Measurements from ENCODE around the gene TK2. TPM values are rescaled to one million over a fixed set of nuclear protein-coding genes. Genes with fewer than 3 reads are reported as not detected.

TK2 gene
- total RNA-seq, 1 experiment from 2014 or later: 31.2 TPM

GRCh38 chr16:66490774-66491715, 58.9 kb downstream of the TK2 start:
- peaks cover 5% of the 10 kb centered on the region for H3K36me3 Mint-ChIP-seq (ENCODE audit: insufficient read depth, unreplicated experiment)
- DNase-seq (ENCODE audit: unreplicated experiment): no peak
- H3K4me3 Mint-ChIP-seq (ENCODE audit: unreplicated experiment): no peak overlapping the region
- CTCF ChIA-PET: interaction anchor here (0.6 to 1.4 kb wide), 4 partner anchors 8 to 133 kb away, joined by 3 to 9 read pairs (median 4); no protein-coding TSS in a partner anchor
- BruUV-seq (replicated peaks): no TSS peak
- H3K27ac Mint-ChIP-seq (ENCODE audit: low read depth, unreplicated experiment): no peak overlapping the region
- H3K9me3 Mint-ChIP-seq (ENCODE audit: unreplicated experiment): no peaks in the 10 kb centered on the region
- H3K4me1 Mint-ChIP-seq (ENCODE audit: insufficient read depth, unreplicated experiment): peaks cover 16% of the 10 kb centered on the region
- POLR2A ChIA-PET: no interaction called here
- no peak for TF ChIP-seq CTCF (IDR thresholded peaks at IDR 0.05; ENCODE audit: unreplicated experiment)
- H3K27me3 Mint-ChIP-seq (ENCODE audit: insufficient read depth, unreplicated experiment): no peaks in the 10 kb centered on the region
- intact Hi-C loops (cut with micrococcal nuclease): no loop called here

- POLR2A ChIA-PET: no interaction called here
- H3K4me3 Mint-ChIP-seq (ENCODE audit: unreplicated experiment): no peak overlapping the region
- TF ChIP-seq CTCF (IDR thresholded peaks at IDR 0.05; ENCODE audit: unreplicated experiment): no peak
- no peak overlapping the region for H3K27ac Mint-ChIP-seq (ENCODE audit: low read depth, unreplicated experiment)
- no TSS peak for BruUV-seq (replicated peaks)
- peaks cover 16% of the 10 kb centered on the region for H3K4me1 Mint-ChIP-seq (ENCODE audit: insufficient read depth, unreplicated experiment)
- no peak for DNase-seq (ENCODE audit: unreplicated experiment)
- CTCF ChIA-PET: interaction anchor here (0.6 to 11.3 kb wide), 3 partner anchors 9 to 84 kb away, joined by 3 to 189 read pairs (median 4); no protein-coding TSS in a partner anchor
- intact Hi-C loops (cut with micrococcal nuclease): no loop called here
- no peaks in the 10 kb centered on the region for H3K27me3 Mint-ChIP-seq (ENCODE audit: insufficient read depth, unreplicated experiment)
- no peaks in the 10 kb centered on the region for H3K36me3 Mint-ChIP-seq (ENCODE audit: insufficient read depth, unreplicated experiment)
- H3K9me3 Mint-ChIP-seq (ENCODE audit: unreplicated experiment): no peaks in the 10 kb centered on the region
Observed at GRCh38 chr16:66489818-66490217, 60.1 kb downstream of the TK2 start.

- H3K9me3 Mint-ChIP-seq (ENCODE audit: unreplicated experiment): no peaks in the 10 kb centered on the region
- DNase-seq (ENCODE audit: unreplicated experiment): no peak
- ChIA-PET CTCF (interaction anchor here (0.7 to 11.3 kb wide), 6 partner anchors 9 to 83 kb away, joined by 3 to 189 read pairs (median 4); no protein-coding TSS in a partner anchor), POLR2A (no interaction called here)
- no peaks in the 10 kb centered on the region for H3K27me3 Mint-ChIP-seq (ENCODE audit: insufficient read depth, unreplicated experiment)
- H3K4me1 Mint-ChIP-seq (ENCODE audit: insufficient read depth, unreplicated experiment): peaks cover 20% of the 10 kb centered on the region
- no TSS peak for BruUV-seq (replicated peaks)
- no peak overlapping the region for H3K27ac Mint-ChIP-seq (ENCODE audit: low read depth, unreplicated experiment)
- intact Hi-C loops (cut with micrococcal nuclease): no loop called here
- TF ChIP-seq CTCF (IDR thresholded peaks at IDR 0.05; ENCODE audit: unreplicated experiment): no peak
- H3K4me3 Mint-ChIP-seq (ENCODE audit: unreplicated experiment): no peak overlapping the region
- peaks cover 2% of the 10 kb centered on the region for H3K36me3 Mint-ChIP-seq (ENCODE audit: insufficient read depth, unreplicated experiment)
Observed at GRCh38 chr16:66489385-66489784, 60.5 kb downstream of the TK2 start.

GRCh38 chr16:66488505-66488904, 61.4 kb downstream of the TK2 start:
- no peaks in the 10 kb centered on the region for H3K9me3 Mint-ChIP-seq (ENCODE audit: unreplicated experiment)
- no peak for DNase-seq (ENCODE audit: unreplicated experiment)
- no TSS peak for BruUV-seq (replicated peaks)
- intact Hi-C loops (cut with micrococcal nuclease): no loop called here
- no peak for TF ChIP-seq CTCF (IDR thresholded peaks at IDR 0.05; ENCODE audit: unreplicated experiment)
- H3K36me3 Mint-ChIP-seq (ENCODE audit: insufficient read depth, unreplicated experiment): peaks cover 6% of the 10 kb centered on the region
- peaks cover 28% of the 10 kb centered on the region for H3K4me1 Mint-ChIP-seq (ENCODE audit: insufficient read depth, unreplicated experiment)
- H3K4me3 Mint-ChIP-seq (ENCODE audit: unreplicated experiment): no peak overlapping the region
- H3K27me3 Mint-ChIP-seq (ENCODE audit: insufficient read depth, unreplicated experiment): no peaks in the 10 kb centered on the region
- no peak overlapping the region for H3K27ac Mint-ChIP-seq (ENCODE audit: low read depth, unreplicated experiment)
- POLR2A ChIA-PET: interaction anchor here (2.5 kb wide), 1 partner anchor 82 kb away, joined by 9 read pairs; no protein-coding TSS in a partner anchor
- CTCF ChIA-PET: interaction anchor here (0.5 to 11.3 kb wide), 5 partner anchors 14 to 142 kb away, joined by 3 to 189 read pairs (median 4); no protein-coding TSS in a partner anchor

Measured in MCF 10A (cell line).